Osteoblast (primary cell): ENCODE results near the gene SFMBT2. TPM values are rescaled to one million over a fixed set of nuclear protein-coding genes. Genes with fewer than 3 reads are reported as not detected.

Experiments used
- DNase-seq: peaks from one replicate; pipeline ENCODE4 v3.0.0; 2011; ENCODE audit warnings: low spot score, mixed read lengths; ENCODE audit not compliant: insufficient read length; ENCODE audit errors: missing footprints
- H2AFZ ChIP-seq: 2 replicates; pipeline ENCODE4 v1.6.0; 2011; ENCODE audit warnings: mild to moderate bottlenecking, low read length
- H3K27ac ChIP-seq: 2 replicates; pipeline ENCODE4 v1.5.1; 2011; ENCODE audit warnings: mild to moderate bottlenecking, low read depth, low read length, moderate library complexity
- H3K27me3 ChIP-seq: 2 replicates; pipeline ENCODE4 v1.6.0; 2012; ENCODE audit warnings: mild to moderate bottlenecking, control low read depth, inconsistent platforms, low read length, moderate library complexity; ENCODE audit not compliant: insufficient read depth
- H3K36me3 ChIP-seq: 2 replicates; pipeline ENCODE4 v1.5.1; 2011; ENCODE audit warnings: mild to moderate bottlenecking, low read length, control low read depth, moderate library complexity; ENCODE audit not compliant: insufficient read depth
- H3K4me1 ChIP-seq: 2 replicates; pipeline ENCODE4 v1.5.1; 2011; ENCODE audit warnings: mild to moderate bottlenecking, low read length, control low read depth, moderate library complexity; ENCODE audit not compliant: insufficient read depth
- H3K4me2 ChIP-seq: 2 replicates; pipeline ENCODE4 v1.6.0; 2011; ENCODE audit warnings: mild to moderate bottlenecking, low read length; ENCODE audit not compliant: insufficient read depth
- H3K4me3 ChIP-seq: fragments of 200-600 bp; sonication (generic); 3 replicates; pipeline ENCODE4 v1.5.1; 2012; ENCODE audit warnings: mild to moderate bottlenecking, low read length, inconsistent platforms; ENCODE audit not compliant: insufficient read depth
- H3K79me2 ChIP-seq: 2 replicates; pipeline ENCODE4 v1.6.0; 2012; ENCODE audit warnings: mild to moderate bottlenecking, low read length, control low read depth, inconsistent platforms; ENCODE audit not compliant: insufficient read depth
- H3K9me3 ChIP-seq: 2 replicates; pipeline ENCODE4 v1.5.1; 2011; ENCODE audit warnings: low read depth, low read length, control low read depth
- H4K20me1 ChIP-seq: 2 replicates; pipeline ENCODE4 v1.6.0; 2012; ENCODE audit warnings: mild to moderate bottlenecking, low read length, control low read depth; ENCODE audit not compliant: insufficient read depth
- CTCF ChIP-seq: IDR thresholded peaks from 2 replicates; pipeline ENCODE4 v1.5.1; 2011; ENCODE audit warnings: mild to moderate bottlenecking, low read depth, low read length, moderate library complexity; ENCODE audit errors: extremely low read depth
- total RNA-seq: library from RNA; depleted of rRNA; stranded (reverse); fragments of >200 nt; gene quantifications from 2 replicates; pipeline ENCODE4 v1.2.3, GENCODE V29; 2012

SFMBT2 gene
- total RNA-seq, 1 donor = under 0.01 TPM

GRCh38 chr10:7333961-7334641, 76.7 kb downstream of the SFMBT2 start:
- no peak for TF ChIP-seq CTCF
- no peak overlapping the region for H3K4me3 ChIP-seq
- H3K4me1 ChIP-seq = no peaks in the 10 kb centered on the region
- peaks cover 3% of the 10 kb centered on the region for H3K9me3 ChIP-seq
- no peaks in the 10 kb centered on the region for H3K36me3 ChIP-seq
- no peaks in the 10 kb centered on the region for H4K20me1 ChIP-seq
- DNase-seq = no peak
- H3K4me2 ChIP-seq = no peak overlapping the region
- no peaks in the 10 kb centered on the region for H3K27me3 ChIP-seq
- no peak overlapping the region for H2AFZ ChIP-seq
- H3K79me2 ChIP-seq = no peaks in the 10 kb centered on the region
- H3K27ac ChIP-seq = no peak overlapping the region

DNA sequence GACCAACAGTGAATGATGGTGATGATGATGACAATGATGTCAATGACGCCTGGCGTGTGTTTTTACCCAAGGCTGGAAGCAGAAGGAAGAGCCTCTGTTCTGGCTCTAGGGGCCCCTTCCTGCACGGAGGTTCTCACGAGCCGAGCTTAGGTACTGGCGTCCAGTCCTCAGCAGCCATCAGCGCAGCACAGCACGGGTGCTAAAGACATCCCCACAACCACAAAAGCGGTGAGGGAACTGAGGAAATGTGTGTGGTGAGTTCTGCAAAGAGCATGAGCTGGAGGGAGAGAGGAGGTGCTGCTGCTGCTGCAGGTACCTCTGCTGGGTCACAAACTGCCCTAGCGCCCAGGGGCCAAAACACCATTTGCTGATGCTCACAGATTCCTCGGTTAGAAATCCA, 81.6 kb downstream of the SFMBT2 start:
- H3K4me1 ChIP-seq = no peaks in the 10 kb centered on the region
- no peak for TF ChIP-seq CTCF
- H3K27me3 ChIP-seq = no peaks in the 10 kb centered on the region
- H4K20me1 ChIP-seq = no peaks in the 10 kb centered on the region
- no peaks in the 10 kb centered on the region for H3K79me2 ChIP-seq
- H2AFZ ChIP-seq = no peak overlapping the region
- H3K9me3 ChIP-seq = peaks cover 3% of the 10 kb centered on the region
- H3K36me3 ChIP-seq = no peaks in the 10 kb centered on the region
- no peak for DNase-seq
- H3K4me2 ChIP-seq = no peak overlapping the region
- no peak overlapping the region for H3K4me3 ChIP-seq
- no peak overlapping the region for H3K27ac ChIP-seq

GRCh38 chr10:7327885-7328284, 82.9 kb downstream of the SFMBT2 start:
- Histone ChIP-seq H3K4me2 (no peak overlapping the region), H3K4me1 (no peaks in the 10 kb centered on the region), H3K9me3 (peaks cover 3% of the 10 kb centered on the region), H4K20me1 (no peaks in the 10 kb centered on the region), H3K27me3 (no peaks in the 10 kb centered on the region), H3K4me3 (no peak overlapping the region), H3K27ac (no peak overlapping the region), H3K36me3 (no peaks in the 10 kb centered on the region), H2AFZ (no peak overlapping the region), H3K79me2 (no peaks in the 10 kb centered on the region)
- no peak for DNase-seq
- no peak for TF ChIP-seq CTCF

DNA sequence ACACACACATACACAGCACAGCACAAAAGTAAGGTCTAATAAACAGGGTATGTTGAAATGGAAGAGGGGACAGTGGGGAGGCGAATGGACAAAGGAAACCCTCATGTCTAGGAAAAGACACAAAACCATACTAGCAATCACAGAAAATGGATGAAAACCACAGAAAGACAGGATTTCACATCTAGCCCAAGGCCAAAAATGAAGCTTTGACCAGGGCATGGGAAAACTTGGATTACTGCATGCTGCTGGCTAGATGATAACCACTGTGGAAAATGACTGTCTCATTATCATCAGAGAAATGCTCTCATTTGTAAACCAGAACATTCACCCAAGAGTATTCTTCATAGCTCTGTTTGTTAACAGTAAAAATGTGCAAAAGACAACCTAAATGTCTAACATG, 88.2 kb downstream of the SFMBT2 start:
- Histone ChIP-seq H3K27me3 (no peaks in the 10 kb centered on the region), H3K36me3 (no peaks in the 10 kb centered on the region), H3K27ac (no peak overlapping the region), H3K4me2 (no peak overlapping the region), H3K4me1 (no peaks in the 10 kb centered on the region), H3K4me3 (no peak overlapping the region), H3K9me3 (no peaks in the 10 kb centered on the region), H3K79me2 (no peaks in the 10 kb centered on the region), H4K20me1 (no peaks in the 10 kb centered on the region), H2AFZ (no peak overlapping the region)
- no peak for TF ChIP-seq CTCF
- DNase-seq = no peak
